ENCODE data around the gene GPATCH1.

GPATCH1 gene

DNA sequence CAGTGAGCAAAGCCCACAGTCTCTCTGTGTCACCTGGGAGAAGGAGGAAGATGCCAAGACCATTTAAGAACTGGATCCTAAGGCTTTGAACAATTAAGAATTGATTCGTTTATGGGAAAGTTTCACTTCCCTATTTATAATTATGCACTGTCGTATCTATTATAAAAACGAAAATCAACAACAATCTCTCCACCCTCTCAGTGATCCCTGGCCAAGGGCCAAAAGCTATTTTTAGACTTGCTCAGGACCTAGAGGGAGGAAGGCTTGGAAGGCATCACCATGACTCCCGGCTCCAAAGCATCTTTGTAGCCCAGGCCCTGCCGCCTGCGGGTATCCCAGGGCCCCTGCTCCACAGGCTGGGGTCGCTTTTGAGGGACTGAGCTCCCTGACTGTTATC, 17.6 kb upstream of the GPATCH1 start:
- no peak for DNase-seq (ENCODE audit: low read depth)

DNA sequence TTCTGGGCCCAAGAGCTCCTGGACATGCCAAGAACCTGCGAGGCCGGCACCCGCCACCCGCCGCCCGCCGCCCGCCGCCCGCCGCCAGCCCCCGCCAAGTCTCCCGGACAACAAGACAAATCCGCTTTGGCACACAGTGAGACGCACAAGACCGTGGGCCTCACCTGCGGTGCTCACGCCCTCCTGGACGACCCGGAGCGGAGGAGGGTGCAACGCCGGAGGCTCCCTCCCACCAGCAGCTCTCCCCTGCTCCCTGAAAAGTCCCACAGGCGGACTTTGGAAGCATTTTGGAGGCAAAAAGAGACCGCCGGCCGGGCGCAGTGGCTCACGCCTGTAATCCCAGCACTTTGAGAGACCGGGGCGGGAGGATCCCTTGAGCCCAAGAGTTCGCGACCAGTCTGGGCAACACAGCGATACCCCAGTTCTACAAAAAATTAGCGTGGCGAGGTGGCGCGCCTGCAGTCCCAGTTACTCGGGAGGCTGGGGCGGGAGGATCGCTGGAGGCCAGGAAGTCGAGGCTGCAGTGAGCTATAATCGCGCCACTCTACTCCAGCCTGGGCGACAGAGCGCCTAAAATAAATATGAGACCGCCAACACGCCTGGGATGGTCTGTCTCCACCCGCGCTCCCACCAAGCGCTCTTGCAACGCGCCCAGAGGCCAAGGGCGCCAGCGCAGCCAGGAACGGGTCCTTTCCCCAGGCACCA, 17.1 kb upstream of the GPATCH1 start:
- DNase-seq (ENCODE audit: low read depth): no peak

DNA sequence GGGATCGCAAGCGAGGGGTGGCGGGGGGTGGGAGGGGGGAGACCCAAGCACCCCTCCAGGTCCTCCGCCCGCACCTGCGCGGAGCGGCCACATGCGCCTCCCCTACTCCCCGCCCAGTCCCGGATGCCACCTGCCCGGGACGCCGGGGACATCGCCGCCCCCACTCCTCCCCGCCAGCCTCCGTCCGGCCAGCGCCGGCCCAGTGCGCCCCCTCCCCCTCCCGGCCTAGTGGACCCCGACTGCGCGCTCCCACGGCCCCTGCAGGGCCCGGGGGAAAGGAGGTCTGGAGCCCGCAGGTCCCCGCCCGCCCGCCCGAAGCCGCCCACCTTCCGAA, 16.6 kb upstream of the GPATCH1 start:
- DNase-seq (ENCODE audit: low read depth): no peak

DNA sequence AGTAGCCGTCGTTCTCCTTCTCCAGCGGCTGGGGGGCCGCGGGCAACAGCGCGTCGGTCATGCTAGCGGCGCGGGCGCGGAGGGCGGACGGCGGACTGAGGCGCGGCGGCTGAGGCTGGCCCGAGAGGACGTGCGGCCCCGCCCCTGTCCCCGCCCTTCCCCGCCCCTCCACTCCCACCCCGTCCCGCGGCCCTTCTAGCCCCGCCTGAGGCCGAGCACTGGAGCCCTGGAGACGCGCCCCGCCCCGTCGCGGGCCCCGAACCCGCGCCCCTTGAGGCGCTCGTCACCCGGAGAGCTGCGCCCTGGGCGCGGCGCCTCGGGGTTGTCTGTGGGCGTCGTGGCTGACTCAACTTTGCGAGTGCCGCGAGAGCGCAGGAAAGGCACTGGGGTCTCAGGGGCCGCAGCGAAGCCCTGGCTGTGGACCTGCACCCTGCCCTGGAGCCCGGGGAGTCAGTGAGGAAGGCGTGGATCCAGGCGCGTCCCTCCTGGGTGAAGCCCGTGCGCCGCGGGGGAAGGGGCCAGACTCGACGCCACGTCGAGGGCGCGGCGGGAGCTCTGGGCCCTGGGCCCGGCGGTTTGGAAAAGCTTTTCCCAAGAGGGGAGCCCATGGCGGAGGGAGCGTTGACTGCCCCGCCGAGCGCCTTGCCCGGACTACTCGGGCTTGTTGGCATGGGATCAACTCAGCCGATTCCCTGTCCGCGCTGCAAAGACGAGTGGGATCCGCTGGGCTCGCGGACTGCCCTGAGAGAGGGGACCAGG, 16.0 kb upstream of the GPATCH1 start, which contains the start of gene RHPN2:
TSS of gene RHPN2 (minus strand) at position 97 of the 759 bp plus-strand sequence. CDS start at position 61, 36 bp downstream.
- DNase-seq (ENCODE audit: low read depth): peak; percentile 16

DNA sequence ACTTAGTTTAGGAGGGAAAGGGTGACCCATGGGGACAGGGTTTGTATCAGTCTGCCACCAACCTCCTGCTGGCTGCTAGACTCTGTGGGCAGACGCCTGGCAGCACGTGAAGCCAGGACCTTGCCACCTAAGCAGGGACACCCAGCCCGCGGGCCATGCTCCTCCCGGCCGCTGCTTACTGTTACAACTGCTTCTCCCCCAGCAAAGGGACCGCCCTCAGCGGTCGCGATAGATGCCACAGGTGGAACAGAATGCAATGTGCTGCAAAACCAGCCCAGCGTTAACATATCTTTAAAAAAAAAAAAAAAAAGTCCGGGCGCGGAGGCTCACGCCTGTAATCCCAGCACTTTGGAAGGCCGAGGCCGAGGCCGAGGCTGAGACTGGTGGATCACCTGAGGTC, 14.4 kb upstream of the GPATCH1 start:
- no peak for DNase-seq (ENCODE audit: low read depth)

DNA sequence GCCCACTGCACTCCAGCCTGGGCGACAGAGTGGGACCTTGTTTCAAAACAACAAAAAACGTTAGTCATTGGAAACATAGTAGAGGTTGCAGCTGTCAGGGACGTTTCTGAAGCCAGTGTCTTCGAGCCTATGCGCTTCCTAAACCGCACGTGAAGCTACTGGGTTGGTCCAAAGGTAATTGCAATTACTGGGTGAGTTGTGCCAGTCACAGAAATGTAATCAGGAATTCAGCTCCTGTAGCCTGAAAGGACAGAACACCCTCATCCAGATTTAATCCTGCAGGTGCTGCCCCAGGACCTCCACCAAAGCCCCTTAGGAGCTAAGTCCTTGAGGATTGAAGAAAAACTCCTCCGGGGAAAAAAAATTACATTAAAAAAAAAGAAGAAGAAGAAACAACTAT, 13.9 kb upstream of the GPATCH1 start:
- DNase-seq (ENCODE audit: low read depth): no peak

DNA sequence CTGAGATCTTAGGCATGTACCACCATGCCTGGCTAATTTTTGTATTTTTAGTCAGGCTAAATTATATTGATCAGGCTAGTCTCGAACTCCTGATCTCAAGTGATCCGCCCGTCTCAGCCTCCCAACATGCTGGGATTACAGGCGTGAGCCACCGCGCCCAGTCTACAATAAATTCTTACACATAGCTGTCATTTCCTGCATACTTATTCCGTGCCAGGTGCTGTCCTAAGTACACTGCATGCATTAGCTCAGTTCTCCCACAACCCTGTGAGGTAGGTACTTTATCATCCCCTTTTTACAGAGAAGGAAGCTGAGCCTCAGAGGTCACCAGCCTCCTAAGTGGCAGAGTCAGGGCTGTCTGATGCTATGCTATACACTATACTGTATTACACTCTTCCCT, 9.1 kb upstream of the GPATCH1 start:
- DNase-seq (ENCODE audit: low read depth): no peak

DNA sequence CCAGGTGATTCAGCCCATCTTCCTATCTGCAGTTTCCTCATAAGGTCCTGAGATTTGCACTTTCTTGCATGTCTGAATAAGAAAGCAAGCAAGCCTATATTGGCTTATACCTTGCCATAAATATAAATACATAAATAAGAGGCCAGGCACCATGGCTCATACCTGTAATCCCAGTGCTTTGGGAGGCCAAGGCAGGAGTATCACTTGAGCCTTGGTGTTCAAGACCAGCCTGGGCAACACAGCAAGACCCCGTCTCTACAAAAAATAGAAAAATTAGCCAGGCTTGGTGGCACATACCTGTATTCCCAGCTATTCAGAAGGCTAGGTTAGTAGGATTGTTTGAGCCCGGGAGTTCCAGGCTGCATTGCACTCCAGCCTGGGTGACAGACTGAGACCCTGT, 5.5 kb upstream of the GPATCH1 start:
- no peak for DNase-seq (ENCODE audit: low read depth)

DNA sequence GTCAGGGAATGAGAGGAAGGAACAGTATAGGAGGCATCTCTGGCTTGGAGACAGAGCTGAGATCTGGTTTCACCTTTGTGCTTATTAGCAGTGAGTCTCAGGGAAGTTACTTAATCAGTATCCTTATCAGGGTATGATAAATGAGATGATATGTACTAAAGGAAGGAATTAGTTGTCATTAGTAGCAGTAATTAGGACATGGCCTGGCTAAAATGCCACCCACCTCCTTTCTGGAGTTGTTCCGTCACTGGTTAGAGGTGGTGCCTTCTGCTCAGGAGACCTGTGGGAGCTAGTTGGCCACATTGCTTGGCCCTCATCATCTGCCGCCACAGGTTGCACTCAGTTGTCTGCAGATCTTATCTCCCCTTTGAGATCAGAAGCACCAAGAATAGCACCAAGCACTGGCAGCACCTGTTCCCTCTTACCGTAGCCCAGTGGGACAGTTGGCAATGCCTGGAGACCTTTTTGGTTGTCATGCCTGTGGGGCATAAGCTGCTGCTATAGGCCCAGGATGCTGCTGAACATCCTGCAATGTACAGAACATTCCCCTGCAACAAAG, 4.7 kb downstream of the GPATCH1 start:
- DNase-seq (ENCODE audit: low read depth): no peak

DNA sequence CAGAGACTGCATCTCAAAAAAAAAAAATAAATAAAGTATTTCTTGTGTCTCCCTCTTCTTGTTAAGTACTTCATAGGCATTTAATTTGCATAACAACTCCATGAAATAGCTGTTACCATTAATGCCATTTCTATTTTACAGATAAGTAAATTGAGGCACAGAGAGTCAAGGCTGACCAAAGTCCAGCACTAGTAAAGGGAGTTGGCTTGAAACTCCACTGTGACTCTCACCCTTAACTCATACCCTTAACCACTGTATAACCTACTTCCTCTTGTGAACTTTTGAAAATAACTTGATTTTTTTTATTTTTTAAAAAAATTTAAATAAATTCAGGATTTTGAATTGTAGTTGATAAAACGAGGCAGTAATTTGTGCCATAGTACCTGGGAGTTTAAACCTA, 6.0 kb downstream of the GPATCH1 start:
- no peak for DNase-seq (ENCODE audit: low read depth)

DNA sequence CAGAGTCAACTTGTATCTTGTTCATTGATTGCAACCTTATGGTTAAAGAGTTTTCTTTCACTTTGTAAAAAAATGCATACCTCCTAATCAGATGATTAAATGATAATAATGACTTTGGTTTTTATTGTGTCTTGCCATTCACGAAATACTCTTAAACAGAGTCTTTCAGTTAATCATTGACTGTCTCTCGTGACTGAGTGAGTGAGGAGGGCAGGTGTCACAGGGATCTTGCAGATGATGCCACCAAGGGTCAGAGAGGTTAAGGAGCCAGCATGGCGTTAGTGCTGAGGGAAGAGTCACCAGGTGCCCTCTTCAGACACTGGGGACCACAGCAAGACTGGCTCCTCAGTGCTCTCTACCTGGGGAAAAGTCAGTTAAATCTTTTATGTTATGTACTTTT, 8.0 kb downstream of the GPATCH1 start:
- no peak for DNase-seq (ENCODE audit: low read depth)

DNA sequence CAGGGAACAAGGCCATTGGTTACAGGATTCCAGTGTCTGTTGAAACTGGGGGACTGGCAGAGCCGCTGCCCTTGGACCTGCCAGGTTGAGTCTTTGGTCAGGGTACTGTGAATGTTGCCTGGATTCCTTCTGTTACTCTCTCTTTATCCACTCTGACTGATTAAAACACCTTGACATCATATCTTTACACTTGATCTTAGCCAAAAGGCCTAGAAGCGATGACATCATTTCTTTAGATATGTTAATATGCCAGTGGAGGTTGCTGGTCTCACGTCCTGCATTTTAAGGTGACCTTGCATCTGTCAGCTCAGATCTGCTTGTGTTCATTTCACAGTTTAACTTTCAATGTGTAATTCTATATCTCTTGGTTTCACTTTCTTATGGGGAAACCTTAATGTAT, 9.2 kb downstream of the GPATCH1 start:
- no peak for DNase-seq (ENCODE audit: low read depth)

DNA sequence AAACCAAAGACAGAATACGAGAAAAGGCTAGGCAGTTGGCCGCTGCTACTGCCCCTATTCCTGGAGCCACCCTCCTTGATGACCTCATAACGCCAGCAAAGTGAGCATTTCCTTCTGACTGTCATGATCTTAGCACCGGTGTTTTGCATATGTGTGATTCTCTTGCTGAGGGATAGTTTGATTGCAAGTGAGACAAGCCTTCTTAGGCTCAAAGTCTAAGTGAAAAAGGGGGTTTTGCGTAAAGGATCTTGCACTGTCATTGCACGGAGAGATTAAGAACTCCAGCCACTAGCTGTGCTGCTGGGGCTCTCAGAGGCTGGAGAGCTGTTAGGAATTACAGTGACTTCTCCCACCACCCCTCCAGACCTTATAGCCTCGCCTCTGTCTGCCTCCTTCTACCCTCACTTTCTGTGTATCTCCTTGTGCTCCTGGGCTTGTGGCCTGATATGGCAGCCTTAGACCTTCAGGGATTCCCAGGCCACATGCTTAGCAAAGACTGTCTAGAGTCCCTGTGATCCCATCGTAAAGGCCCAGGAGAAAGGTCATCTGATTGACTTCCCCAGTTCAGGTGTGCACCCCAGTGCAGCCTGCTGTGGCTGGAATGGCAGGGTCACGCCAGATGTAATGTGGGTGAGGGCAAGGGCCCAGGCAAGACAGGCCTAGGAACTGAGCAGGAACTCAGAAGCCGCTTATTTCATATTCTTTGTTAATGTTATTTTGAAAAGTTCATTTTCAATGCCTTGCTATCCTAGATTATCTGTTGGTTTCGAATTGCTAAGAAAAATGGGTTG, 12.6 kb downstream of the GPATCH1 start:
- no peak for DNase-seq (ENCODE audit: low read depth)

DNA sequence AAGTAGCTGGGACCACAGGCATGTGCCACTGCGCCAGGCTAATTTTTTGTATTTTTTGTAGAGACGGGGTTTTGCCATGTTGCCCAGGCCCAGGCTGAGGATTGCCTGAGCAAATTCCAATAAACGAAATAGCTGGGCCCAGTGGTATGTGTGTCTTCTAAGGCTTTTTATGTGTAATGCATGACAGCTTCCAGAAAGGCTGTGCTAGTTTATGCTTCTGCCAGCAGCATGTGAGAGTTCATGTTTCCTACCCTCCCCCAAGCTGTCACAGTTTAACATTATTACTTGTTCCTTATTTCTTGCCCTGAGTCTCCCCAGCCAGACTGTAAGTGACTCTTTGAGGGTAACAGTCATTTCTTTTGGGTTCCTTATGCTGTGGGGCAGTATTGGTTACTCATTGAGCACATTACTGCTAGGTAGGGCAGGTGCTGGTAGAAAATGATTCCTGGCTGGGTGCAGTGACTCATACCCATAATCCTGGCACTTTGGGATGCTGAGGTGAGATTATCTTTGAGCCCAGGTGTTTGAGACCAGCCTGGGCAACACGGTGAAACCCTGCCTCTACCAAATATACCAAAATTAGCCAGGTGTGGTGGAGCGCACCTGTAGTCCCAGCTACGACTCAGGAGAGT, 13.6 kb downstream of the GPATCH1 start:
- DNase-seq (ENCODE audit: low read depth): no peak

DNA sequence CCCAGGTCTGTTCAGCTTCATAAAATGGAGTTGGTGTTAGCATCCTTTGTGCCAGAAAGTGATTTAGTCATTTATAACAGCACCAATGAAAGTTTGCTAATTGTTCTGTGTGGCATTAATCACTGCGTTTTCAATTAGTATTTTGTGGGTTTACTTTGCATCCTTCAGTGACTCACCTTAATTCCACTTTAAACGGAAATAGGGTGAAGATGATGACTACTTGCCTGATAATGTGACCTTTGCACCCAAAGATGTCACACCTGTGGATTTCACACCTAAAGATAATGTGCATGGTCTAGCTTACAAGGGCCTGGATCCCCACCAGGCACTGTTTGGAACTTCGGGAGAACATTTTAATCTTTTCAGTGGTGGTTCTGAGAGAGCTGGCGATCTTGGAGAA, 15.0 kb downstream of the GPATCH1 start:
- DNase-seq (ENCODE audit: low read depth): no peak

DNA sequence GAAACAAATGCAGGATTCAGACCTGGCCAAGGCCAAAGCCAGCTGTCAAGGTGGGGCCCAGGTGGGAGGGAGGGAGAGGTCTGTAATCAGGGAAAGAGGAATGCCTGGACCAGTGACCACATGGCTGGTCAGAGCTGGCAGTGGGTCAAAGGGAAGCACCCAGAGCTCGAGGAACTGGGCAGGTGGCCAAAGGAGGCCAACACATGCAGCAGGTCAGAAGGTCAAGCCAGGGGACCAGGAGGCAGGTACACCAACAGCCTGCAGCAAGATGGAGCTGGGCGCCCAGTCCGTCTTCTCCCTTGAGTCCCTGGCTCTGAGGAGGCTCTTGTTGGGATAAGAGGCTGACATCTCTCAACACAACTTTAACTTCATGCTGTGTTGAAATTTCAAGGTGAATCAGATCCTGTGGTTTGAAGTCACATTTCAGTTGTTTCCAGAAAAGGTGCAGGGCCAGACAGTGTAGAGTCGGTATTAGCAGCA, 17.1 kb downstream of the GPATCH1 start:
- DNase-seq (ENCODE audit: low read depth): no peak

DNA sequence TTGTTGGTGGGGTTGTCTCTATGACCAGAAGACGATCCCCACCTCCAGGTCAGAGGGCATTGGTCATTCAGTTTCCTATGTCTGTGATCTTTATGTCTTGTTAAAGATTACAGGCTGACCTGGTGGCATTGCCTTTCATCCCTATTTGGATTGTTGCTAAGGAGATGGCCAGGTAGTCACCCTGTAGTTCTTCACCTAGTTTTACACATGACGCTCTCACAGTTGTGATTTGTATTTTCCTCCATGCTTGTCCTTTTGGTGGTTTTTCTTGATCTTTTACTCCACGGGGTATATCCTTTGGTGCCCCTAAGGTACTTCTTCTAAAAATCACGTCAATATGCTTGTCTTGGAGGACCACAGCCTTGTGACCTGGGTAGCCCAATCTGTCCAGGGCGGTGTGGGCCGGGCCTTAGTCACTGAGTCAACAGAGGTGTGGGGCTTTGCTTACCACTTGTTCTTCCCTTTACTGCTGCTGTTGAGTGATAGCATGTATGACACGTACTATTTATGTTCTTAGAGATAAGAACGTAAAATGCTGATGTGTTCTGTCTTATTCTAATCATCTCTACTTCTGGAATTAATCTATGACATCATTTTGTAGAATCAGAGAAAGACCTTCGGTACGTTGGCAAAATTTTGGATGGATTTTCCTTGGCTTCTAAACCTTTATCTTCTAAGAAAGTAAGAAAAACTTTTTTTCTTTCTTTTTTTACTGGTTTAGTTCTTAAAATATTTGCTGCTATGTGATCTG, 20.1 kb downstream of the GPATCH1 start:
- no peak for DNase-seq (ENCODE audit: low read depth)

DNA sequence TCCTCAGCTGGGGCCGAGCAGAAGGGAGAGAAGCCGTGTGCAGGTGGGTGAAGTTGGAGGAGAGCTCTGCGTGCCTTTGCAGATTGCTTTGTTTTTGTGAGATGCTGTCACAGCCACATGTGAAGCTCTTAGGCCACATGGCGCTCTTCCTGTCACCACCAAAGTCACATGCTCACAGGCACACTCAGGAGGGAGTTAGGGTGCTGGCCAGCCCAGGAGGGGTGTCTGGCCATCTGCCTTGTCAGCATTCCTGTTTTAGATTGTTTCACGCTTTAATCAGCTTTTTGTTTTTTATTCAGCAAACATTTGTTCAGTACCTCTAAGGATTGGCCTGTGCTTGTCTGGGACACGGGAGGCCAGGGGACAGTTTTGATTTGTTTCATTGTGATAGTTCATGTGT, 21.9 kb downstream of the GPATCH1 start:
- DNase-seq (ENCODE audit: low read depth): no peak

DNA sequence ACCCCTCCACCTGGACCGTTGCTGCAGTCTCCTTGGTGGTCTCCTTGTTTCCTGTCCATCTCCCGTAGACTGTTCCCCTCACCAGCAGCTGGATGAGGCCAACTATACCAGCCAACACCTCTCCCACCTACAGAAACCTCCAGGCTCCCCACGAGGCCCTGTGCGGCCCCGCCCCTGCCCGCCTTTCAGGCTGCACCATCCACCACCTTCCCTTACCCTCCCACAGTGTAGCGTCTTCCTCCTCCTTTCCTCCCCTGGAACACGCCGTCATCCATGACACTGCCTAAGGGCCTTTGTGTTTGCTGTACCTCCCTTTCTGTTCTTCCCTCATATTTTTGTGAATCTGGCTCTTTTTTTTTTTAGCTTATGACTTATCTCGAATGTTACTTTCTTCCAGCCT, 27.2 kb downstream of the GPATCH1 start:
- DNase-seq (ENCODE audit: low read depth): no peak

DNA sequence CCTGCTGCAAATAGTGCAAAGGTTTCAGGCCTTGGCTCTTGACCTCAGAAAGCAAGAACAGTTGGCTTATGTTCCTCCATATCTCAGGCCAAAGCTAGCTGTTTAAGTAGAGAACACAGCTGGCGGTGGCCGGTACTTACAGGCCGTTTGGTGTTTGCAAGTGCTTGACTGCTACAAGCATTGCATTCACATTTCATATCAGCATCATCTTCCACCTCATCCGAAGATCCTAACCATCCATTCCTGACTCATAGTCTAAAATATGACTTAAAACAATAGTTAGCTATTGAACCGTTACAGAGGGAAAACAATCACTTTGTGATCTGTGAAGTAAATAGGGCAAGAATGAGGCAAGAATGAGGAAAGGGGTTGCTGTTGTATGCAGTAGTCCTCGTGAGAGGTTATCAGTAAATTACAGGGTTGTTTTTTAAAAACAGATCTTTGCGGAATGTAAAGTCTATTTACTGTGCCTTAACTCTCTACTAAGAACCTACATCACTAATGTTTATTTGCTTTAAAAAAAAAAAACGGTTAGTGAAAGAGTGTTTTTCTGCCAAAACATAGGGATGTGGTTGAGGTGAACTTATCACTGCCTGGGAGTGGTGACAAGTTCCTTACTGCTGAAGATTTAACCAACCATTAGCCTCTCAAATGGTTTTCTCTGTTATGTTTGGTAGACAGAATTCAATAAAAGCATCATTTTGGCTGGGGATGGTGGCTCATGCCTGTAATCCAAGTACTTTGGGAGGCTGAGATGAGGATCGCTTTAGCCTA, 29.3 kb downstream of the GPATCH1 start:
- no peak for DNase-seq (ENCODE audit: low read depth)

DNA sequence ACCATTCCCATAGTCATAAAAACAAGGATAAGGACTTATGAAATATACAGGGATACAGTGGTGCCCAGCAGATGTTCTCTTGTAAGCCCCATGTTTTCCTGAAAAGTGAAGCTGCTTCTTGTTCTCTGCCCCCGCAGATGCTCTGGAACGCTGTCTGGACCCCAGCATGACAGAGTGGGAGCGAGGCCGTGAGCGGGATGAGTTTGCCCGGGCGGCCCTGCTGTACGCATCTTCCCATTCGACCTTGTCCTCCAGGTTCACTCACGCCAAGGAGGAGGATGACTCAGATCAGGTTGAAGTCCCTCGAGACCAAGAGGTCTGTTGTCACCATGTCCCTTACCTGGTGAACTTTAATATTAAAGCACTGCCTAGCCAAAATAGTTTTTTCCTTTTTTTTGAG, 30.6 kb downstream of the GPATCH1 start:
- no peak for DNase-seq (ENCODE audit: low read depth)

All from T-helper 22 cell (primary cell).